Fibroblast of upper back skin (primary cell): Measurements from ENCODE around the gene FCER1A.
"Not testable (repeated sequence)": the region's sequence is repeated elsewhere in the genome, so short reads cannot be mapped to it uniquely, and the experiment has no call there.

Source experiments
- DNase-seq: peaks from one replicate; pipeline ENCODE4 v3.0.0-alpha.2; 2013

The FCER1A gene

DNA sequence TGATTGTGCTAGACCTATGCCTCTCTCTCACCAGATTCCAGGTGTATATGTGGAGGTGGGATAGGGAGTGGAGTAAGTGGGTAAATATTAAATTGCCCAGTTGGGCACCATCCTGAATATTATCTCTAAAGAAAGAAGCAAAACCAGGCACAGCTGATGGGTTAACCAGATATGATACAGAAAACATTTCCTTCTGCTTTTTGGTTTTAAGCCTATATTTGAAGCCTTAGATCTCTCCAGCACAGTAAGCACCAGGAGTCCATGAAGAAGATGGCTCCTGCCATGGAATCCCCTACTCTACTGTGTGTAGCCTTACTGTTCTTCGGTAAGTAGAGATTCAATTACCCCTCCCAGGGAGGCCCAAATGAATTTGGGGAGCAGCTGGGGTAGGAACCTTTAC, at the start of gene FCER1A:
Gene FCER1A (plus strand): TSS at position 242 of the 400 bp plus-strand sequence. CDS start 29 bp downstream, at position 271.
- DNase-seq = no peak

DNA sequence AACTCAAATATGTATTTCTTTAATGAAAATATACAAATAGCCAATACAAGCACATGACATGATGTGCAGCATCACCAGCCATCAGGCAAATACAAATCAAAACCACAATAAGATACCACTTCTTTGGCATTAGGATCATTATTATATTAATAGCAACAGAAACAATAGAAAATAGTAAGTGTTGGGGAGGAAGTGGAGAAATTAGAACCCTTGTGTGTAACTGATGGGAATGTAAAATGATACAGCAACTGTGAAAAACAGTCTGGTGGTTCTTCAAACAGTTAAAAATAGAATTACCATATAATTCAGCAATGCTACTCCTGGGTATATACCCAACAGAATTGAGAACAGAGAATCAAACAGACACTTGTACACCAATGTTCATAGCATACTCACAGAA, 40.8 kb upstream of the FCER1A start:
- DNase-seq = no peak

DNA sequence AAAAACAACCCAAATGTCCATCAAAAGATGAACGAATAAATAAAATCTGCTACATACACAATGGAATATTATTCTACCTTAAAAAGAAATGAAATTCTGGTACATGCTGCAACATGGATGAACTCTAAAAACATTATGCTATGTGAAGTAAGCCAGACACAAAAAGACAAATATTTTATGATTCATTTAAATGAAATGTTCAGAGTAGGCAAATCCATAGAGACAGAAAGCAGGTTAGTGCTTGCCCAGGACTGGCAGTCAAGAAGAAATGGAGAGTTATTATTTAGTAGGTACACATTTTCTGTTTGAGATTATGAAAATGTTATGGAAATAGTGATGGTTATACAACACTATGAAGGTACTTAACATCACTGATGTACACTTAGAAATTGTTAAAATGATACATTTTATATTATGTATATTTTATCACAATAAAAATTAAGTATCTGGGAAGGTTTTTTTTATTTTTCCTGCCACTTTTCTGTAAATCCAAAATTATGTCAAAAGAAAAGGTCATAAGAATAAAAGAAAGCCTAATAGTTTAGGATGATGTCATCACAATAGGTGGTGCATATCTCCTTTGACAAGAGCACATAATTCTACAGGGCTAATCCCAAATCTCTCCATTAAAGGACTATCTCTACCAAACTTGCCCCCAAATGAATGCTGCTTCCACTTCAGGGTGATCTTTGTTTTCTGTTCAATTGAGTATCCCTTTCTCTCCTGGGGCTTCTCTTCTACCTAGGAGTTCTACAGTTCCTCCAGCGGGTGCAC, 40.2 kb upstream of the FCER1A start:
- no peak for DNase-seq

DNA sequence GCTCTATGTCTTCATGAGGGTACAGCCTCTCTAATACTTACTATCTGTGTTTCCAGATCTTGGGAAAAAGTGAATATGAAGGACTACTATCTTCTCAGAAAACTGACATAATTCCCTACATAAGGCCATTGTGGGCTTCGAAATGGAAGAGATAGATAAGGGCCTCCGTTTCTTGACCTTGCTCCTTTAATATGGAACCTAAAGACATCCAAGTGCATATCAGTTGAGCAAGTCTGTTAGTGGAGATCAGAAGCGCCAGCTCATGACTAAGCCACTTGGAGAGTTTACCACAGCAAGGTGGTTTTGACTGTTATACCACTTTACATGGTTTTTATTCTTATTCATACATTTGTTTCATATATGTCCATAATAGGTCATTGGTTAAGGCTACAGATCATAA, 35.3 kb upstream of the FCER1A start:
- DNase-seq = no peak

DNA sequence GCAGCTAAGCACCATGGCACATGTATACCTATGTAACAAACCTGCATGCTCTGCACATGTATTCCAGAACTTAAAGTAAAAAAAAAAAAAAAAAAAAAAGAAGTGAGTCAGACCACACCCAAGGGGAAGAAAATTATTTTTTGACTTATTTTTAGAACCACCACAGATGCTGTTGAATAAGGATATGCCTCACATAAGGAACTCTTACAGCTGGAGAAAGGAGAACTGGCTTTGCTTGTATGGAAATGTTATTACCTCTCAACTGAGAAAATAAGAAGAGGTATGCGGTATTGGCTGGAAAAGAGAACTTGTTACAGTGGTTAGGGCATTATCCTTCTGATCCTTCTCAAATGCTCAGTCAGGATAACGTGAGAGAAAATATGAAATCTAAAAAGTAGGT, 27.5 kb upstream of the FCER1A start:
- DNase-seq = no peak

DNA sequence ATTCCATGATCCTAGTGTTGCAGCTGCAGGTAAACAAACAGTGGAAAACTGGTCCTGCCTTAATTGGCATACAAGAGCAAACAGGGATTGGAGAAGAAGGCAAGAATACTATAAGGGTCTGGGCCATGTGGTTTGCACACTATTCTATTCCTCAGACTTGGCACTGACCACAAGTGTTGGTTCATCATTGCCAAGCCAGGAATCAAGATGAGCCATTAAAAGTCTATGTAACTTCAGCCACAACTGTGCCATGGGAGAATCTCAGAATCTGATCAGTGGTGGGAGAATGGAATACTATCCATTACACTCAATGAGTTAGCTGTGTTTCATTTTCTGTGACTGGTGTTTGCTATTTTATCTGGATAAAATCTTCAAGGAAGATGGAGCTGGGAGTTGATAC, 26.2 kb upstream of the FCER1A start:
- no peak for DNase-seq

DNA sequence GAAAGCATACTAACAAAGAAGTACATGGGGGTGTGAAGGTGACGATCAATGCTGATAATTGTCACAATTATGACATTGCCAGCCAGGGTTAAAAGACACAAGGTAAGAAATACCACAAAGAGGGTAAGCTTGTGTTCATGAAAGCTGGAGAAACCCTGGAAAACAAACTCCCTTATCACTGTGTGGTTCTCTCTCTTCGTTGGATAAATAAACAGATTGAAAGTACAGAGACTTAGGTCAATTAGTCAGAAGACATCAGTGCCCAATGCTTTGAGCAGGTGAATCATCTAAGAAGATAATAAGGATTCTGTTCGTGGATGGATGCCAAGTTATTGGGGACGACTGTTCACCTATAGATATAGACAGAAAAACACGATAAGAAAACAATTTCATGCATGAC, 22.4 kb upstream of the FCER1A start:
- DNase-seq = no peak

DNA sequence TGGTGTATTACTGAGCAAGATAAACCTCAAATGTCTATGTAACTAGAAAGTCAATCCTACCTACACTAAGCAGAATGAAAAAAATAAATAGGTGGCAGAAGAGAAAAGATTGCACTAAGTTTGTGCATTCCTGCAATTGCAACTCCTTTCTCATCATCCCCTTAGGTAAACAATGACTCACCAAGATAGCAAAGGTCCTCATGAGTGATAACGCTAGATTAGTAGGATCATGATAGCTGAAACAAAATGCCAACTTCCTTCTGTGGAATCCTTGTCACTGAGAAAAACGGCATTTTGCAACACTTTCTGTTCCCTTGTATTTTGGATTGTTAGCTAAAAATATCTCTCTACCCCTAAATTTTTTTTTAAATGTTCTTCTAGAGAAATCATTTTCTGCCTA, 20.0 kb upstream of the FCER1A start:
- DNase-seq = no peak

DNA sequence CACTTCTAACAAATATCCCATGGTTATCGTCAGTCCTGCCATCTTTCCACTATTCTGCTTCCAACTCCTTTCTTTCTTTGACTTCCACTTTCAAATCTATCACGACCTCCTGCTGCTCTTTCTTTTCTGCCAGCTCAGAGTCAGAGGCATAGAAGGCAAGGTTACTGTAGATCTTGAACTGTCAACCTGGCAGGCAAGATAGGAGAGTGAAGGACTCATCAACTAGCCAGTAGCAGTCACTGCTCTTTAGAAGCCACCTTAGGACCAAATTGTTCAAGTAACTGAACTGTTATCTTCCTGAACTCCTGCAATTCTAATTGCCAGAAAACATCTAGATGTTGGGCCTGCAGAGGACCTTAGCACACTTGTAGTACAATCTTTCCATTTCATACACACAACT, 13.1 kb upstream of the FCER1A start:
- DNase-seq = no peak

DNA sequence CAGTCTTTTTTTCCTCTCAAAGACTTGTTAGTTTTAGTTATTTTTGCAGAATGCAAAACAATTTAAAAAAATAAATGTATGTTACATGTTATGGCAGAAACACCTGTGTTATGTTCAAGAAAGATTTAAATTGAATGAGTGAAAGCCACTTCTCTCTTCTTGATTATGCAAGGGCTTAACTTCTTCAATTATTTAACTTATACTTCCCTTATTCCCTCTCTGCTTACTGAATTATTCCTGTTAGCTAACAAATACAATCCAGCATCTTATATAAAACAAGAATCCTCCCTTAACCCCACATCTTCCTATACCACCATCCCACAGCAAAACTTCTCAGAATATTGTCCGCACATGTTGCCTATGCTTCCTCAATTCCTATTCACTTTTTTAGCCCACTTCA, 10.7 kb upstream of the FCER1A start:
- DNase-seq = no peak

DNA sequence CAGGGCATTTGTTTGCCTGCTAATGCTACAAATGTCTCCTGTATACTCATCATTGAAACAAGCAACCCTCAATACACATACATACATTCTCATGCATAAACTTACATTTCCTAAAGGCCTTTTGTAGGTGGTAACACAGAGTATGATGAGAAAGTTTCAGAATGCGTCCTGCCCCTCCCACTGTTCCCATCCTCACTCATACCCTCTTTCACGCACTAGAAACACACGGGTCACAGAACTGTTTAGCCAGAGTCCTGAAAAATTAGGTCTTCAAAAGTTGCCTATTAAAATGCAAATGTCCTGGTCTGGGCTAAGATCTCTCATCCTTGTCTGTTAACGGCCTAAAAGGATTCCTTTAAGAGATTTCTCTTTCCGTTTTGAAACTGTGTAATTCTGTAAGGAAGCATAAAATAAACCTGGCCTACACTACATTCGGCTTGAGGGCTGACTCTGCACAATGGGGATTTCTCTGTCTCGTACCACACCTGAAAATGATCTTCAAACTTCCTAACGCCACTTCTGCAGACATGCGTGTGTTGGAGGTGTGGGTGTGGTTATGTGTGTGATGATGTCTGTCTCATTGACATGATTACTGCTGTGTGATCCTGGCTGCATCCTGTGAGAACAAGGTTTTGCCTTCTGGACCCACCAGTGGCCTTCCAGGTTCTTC, 5.3 kb upstream of the FCER1A start:
- no peak for DNase-seq

DNA sequence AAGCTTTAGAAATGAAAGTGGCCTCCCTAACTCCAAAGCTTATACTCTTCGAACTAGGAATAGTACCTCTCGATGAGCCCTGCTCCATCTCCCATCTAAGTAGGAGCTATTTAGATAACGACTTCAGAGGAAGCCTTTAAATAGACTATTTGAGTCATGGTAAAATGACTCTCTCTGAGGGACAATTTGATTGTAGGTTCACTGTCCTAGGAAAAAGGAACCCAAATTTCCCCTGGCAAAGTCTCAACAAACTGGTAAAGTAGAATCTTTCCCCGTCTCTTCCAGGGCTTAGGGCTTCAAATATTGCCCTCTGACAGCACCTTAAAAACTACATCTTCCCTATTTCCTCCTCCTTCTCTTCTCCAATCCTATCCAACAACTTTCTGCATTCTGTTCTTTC, 2.0 kb upstream of the FCER1A start:
- DNase-seq = no peak

DNA sequence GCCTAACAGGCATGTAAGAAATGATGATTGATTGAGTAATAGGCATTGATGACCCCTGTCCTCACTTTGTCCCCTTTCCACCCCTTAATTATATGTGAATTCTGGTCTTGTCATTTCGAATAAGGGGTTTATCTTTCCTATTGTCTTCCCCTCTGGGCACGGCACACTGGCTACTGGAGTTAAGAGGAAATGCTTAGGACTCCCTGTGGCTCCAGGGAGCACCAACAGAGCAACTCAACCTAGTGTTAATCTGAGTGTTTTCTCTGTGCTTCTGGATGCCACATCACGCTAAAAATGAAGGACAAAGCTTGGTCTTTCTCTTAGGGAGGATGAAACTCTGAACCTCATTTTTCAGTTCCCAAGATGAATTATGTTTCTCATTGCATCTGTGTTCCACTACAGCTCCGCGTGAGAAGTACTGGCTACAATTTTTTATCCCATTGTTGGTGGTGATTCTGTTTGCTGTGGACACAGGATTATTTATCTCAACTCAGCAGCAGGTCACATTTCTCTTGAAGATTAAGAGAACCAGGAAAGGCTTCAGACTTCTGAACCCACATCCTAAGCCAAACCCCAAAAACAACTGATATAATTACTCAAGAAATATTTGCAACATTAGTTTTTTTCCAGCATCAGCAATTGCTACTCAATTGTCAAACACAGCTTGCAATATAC, 5.3 kb downstream of the FCER1A start:
- DNase-seq = no peak

DNA sequence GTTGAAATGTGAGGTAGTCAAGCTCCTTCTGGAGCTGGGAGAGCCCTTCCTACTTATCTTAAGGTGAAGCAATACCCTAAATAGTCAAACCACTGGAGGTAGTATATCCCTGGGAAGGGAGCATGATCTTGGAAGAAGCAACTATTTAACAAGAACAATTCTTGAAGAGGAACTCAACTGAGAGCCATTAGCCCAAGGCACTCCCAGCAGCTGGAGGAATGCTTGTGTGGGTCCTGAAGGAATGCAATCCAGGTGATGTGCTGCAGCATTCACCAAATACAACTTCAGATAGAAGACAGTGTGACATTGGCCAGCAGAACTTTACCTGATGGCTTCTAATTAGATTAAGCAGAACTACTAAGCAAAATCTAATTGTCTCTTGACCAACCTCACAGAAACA, 9.5 kb downstream of the FCER1A start:
- no peak for DNase-seq

DNA sequence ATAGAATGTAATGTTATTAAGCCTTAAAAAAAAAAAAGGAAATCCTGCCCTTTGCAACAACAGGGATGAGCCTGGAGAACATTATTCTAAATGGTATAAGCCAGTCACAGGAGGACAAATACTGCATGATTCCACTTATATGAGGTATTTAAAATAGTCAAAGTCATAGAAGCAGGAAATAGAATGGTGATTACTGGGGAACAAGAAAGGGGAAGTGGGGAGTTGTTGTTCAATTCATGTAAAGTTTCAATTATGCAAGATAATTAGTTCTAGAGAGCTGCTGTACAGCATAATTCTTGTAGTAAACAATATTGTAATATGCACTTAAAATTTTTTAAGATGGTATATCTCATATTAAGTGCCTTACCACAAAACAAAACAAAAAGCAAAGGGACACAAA, 13.2 kb downstream of the FCER1A start:
- DNase-seq = no peak

DNA sequence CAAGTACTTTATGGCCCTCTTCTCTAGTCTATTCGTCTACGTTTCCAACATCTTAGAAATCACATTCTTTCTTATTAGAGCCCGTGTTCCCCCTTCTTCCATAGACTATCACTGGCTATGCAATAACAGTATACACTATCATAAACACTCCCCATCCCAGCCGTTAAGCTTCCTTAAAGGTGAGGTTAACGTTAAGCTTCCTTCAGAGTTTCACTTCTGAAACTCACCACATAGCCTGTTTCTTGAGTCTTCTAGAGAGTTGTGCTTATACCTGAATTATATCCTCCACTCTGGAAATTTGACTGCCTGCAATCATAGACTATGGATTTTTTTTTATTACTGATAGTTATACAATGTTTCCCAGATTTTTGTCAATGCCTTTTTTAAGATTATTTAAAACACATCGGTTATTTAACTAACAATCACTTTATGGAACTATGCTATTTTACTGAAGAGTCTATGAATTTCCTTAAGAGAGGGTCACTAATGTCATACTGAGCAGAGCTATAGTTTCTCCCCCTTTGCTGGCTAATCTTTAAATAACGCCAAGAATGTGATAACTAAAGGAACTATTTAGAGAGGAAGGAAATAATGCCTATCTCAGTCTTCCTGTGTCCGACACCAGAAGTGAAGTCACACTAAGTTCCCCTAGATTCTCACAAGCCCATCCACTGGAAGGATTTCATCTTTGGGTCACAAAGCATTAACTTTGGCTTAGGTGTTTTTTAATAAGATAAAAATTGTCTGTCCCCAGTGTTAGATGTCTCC, 16.8 kb downstream of the FCER1A start:
- no peak for DNase-seq

DNA sequence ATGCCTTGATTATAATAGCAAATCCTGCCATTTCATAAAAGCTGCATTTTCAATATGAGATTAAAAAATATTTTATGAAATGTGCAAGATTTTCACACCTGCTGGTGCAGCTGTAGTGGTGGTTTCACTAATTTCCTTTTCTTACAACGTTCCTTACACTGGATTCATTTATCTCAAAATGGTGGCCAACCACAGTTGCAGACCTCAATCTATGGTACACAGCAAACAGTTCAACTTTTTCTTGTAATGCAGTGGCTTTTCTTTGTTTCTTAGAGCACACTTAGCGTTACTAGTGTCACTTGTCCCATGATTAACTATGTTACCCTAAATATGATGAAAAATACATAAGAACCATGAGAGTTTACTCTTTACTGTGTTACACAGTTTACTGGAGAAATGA, 32.7 kb downstream of the FCER1A start:
- DNase-seq = no peak

DNA sequence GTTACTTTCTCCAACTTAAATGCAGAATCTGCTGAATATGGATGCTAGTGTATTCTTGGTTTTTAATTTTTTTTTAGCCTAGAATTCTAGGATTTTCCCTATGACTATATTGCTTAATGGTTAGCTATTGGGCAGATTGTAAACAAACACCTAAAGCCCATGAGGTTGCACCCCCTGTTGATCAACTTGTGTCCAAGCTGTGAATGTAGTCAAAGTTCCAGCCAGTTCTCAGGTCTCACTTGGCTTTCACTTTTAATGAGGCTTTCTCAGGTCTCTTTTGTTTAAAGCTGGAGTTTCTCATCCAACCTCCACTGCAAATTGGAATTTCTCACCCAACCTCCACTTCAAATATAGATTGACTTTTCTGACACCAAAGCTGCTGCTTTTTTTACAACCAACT, 35.9 kb downstream of the FCER1A start:
- DNase-seq = no peak

DNA sequence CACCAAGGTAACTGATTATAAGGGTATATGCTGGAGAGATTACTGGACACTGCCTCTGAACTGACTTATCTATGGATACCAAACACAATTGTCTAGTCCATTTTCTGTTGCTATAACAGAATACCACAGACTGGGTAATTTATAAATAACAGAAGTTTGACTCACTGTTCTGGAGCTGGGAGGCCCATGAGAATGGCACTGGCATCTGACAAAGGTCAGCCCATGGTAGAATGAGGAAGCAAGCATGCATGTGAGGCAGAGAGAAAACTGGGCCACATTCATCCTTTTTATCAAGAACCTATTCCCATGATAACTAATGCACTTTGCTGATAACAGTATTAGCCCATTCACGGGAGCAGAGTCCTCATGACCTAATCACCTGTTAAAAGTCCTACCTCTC, 37.4 kb downstream of the FCER1A start:
- DNase-seq = no peak

DNA sequence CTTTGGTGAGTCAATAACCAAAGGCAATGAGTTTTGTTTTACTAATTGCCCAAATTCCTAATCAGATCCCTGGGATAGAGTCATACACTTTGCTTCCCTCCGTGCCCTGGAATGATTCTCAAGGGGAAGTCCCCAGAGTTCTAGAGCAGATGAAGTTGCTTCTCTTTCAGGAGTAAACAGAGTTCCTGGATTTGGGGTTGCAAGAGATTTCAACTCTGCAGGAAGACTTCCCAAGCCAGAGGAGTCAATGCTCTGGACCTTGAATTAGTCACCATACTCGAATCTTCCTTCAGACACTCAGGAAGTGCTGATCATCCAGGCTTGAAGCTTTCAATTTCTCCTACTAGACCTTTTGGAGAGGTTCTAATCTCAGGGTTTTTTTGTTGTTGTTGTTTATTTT, 39.6 kb downstream of the FCER1A start:
- no peak for DNase-seq

DNA sequence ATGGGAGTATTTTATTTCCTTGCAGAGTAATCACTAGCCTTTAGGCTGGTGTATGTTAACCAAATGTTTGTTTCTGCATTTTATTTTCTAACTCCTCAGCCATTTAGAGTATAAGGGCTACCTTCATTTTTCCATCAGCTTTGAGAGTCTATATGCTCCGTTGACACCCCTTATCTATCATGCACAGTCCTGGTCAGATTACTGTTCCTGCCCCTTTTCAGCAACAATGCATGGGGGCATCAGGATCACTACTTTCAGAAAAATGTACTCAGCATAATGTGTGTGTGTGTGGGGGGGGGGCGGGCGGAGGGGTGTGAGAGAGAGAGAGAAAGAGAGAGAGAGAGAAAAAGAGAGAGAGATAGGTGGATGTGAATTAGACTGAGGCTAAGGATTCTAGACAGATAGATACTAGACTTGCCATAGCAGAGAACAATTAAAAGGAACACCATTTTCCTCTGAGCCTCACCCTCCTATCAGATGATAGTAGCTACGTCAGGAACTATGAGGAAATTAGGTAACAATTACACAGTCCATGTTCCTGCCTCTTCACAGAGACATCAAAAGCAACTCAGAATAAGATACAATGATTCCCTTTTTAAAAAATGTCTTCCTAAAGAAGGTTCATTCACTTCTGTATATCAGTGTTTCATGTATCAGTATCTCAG, 40.8 kb downstream of the FCER1A start:
- DNase-seq = no peak

DNA sequence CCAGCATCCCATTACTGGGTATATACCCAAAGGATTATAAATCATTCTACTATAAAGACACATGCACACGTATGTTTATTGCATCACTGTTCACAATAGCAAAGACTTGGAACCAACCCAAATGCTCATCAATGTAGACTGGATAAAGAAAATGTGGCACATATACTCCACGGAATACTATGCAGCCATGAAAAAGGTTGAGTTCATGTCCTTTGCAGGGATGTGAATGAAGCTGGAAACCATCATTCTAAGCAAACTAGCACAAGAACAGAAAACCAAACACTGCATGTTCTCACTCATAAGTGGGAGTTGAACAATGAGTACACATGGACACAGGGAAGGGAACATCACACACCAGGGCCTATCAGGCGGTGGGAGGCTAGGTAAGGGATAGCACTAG, 47.2 kb downstream of the FCER1A start:
- DNase-seq = not testable (repeated sequence)

DNA sequence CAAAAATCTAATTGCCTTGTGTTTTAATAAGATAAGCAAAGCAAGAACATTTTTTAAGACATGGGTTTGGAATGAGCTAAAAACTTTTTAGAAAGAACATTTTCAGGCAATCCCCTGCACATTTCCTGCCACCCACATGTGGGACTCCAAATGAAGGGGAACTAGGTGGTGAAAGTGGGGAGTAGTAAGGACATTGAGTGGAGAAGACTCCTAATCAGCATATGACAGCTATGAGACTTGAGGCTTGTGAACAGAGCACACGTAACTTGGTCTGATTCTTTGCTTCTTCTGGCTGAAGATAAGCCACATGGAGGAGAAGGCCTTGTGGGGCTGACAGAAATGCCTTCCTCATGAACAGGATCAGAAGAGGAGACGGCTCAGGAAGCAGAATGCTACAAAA, 50.3 kb downstream of the FCER1A start:
- DNase-seq = no peak
